GM21737 (cell line): ENCODE results near the gene EXOSC7.
"Not testable (repeated sequence)": the region's sequence is repeated elsewhere in the genome, so short reads cannot be mapped to it uniquely, and the experiment has no call there.

Source experiments
- ATAC-seq: cut with Tn5 transposase; IDR thresholded peaks from one replicate; pipeline ENCODE4 v1.9.1; 2021; ENCODE audit warnings: mild to moderate bottlenecking, moderate library complexity; ENCODE audit not compliant: unreplicated experiment

Gene EXOSC7

GRCh38 chr3:45053805-45054195 is 77.8 kb downstream of the EXOSC7 start:
- not testable (repeated sequence) for ATAC-seq

DNA sequence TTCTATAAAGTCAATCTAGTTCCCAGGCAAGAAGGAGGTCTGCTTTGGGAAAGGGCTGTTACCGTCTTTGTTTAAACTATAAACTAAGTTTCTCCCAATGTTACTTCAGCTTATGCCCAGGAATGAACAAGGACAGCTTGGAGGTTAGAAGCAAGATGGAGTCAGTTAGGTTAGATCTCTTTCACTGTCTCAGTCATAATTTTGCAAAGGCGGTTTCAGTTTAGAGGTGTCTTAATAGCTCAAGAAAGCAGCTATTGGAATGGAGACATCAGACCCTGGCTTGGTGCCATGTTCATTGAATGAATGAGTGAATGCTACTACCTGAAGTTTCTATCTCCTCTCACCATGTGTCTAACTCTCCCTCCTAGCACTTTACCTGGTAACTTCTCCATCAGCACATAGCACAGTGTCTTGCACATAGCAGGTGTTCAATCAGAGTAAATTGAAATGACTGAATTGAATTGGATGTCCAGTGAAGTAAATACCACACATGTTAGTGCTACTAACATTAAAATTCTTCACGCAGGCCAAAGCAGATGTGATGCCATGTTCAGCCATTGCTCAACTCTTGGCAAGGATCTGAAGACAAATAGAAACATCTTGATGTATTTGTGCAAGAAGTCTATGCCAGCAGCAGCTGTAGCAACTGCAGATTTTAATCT is 78.3 kb downstream of the EXOSC7 start:
- ATAC-seq, result no peak

DNA sequence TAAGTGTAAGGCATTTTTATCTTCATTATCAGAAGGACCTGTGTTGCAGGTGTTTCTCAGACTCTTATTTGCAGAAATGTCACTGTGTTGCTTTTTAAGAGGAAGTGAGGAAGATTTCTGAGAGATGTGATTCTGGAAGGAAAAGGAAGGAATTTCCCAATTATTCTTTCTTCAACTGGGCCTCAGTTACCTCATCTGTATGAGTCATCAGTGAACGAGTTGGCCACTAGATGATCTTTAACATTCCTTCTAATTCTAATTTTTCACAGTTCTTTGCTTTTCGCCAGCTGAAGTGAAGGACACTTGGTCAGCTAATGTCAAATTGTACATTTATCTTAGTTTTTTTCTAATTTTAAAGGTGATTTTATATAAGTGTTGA is 79.0 kb downstream of the EXOSC7 start:
- ATAC-seq, result no peak

DNA sequence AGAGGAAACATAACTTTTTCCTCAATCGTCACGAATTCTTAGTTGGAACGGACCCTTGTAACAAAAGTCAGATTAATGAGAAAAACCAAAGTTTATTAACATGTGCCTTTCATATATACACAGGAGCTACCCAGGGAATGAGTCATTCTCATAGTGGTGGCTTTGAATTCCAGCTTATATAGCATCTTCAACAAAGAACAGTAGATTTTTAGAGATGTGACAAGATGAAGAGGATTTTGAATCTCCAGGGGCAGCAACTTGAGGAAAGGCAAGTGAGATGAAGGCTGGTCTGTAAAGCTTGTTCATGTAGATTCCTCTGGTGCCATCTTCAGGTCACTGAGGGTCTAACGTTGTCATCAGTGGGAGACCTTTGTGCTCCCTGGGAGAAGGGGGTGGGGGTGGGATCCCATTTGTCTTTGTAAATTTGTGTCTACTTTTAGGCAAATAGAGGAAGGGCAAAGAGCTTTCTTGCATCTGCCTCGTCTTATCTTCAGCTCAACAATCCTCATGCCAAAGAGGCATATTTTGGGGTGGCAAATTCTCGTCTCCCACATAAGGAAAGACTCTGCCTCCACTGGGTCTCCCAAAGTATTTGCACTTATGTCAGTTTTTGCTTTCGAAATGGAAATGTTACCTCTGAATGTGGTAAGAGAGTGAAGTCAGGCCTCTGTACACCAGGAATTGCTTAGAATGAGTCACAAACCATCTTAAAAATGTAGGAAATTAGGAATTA is 79.5 kb downstream of the EXOSC7 start:
- ATAC-seq, result no peak

GRCh38 chr3:45056608-45057301 is 80.7 kb downstream of the EXOSC7 start:
- no peak for ATAC-seq

DNA sequence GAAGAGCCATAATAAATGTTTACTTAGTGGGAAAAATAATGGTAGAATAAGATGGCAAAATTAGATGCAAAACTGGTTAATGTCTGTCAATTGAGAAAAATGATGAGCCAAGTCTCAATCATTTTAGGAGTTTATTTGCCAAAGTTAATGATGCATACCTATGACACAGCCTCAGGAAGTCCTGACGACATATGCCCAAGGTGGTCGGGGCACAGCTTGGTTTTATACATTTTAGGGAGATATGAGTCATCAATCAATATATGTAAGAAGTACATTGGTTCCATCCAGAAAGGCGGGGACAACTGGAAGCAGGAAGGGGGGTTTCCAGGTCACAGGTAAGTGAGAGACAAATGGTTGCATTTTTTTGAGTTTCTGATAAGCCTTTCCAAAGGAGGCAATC is 81.5 kb downstream of the EXOSC7 start:
- ATAC-seq, result no peak

- ATAC-seq, result no peak
Measured at GRCh38 chr3:45059132-45059531, 83.1 kb downstream of the EXOSC7 start.

DNA sequence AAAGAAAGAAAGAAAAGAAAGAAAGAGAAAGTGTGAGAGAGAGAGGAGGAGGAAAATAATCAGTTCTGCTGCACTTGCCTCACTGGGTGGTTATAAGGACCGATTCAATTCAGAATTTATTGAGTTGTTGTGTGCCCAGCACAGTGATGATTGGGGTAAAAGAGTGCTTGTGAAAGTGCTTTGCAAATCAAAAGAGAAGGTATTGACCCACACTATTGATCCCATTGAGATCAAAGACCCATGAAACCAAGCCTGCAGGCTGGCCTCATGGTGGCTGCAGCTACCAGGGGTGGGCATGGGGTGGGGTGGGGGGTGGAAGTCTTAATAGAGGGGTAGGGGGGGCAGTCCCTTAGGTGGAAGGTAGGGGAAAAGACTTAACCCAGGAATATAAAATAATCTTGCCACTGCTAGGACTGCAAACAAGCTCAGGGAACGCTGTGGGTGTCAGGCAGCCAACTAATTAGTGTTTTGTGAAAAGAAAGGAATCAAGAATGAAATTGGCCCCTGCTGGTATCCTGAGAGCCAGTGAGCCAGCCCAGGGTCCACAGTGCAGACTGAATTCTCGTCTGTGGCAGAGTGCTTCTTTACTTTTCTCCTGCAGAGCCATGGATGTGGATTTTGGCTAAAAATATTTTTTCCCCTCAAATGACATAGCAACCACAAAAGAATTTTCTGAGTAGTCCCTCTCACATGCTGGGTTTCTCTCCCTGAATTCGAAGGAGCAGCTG is 84.3 kb downstream of the EXOSC7 start:
- no peak for ATAC-seq
